HG02642 (cell line): ENCODE results near the gene KMT2B.
"Not testable (repeated sequence)": the region's sequence is repeated elsewhere in the genome, so short reads cannot be mapped to it uniquely, and the experiment has no call there.

ENCODE experiments used
- ATAC-seq: cut with Tn5 transposase; IDR thresholded peaks from one replicate; pipeline ENCODE4 v1.9.1; 2021; ENCODE audit warnings: mild to moderate bottlenecking; ENCODE audit not compliant: unreplicated experiment, poor library complexity

Gene KMT2B, protein sequence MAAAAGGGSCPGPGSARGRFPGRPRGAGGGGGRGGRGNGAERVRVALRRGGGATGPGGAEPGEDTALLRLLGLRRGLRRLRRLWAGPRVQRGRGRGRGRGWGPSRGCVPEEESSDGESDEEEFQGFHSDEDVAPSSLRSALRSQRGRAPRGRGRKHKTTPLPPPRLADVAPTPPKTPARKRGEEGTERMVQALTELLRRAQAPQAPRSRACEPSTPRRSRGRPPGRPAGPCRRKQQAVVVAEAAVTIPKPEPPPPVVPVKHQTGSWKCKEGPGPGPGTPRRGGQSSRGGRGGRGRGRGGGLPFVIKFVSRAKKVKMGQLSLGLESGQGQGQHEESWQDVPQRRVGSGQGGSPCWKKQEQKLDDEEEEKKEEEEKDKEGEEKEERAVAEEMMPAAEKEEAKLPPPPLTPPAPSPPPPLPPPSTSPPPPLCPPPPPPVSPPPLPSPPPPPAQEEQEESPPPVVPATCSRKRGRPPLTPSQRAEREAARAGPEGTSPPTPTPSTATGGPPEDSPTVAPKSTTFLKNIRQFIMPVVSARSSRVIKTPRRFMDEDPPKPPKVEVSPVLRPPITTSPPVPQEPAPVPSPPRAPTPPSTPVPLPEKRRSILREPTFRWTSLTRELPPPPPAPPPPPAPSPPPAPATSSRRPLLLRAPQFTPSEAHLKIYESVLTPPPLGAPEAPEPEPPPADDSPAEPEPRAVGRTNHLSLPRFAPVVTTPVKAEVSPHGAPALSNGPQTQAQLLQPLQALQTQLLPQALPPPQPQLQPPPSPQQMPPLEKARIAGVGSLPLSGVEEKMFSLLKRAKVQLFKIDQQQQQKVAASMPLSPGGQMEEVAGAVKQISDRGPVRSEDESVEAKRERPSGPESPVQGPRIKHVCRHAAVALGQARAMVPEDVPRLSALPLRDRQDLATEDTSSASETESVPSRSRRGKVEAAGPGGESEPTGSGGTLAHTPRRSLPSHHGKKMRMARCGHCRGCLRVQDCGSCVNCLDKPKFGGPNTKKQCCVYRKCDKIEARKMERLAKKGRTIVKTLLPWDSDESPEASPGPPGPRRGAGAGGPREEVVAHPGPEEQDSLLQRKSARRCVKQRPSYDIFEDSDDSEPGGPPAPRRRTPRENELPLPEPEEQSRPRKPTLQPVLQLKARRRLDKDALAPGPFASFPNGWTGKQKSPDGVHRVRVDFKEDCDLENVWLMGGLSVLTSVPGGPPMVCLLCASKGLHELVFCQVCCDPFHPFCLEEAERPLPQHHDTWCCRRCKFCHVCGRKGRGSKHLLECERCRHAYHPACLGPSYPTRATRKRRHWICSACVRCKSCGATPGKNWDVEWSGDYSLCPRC (N-terminal part only)

DNA sequence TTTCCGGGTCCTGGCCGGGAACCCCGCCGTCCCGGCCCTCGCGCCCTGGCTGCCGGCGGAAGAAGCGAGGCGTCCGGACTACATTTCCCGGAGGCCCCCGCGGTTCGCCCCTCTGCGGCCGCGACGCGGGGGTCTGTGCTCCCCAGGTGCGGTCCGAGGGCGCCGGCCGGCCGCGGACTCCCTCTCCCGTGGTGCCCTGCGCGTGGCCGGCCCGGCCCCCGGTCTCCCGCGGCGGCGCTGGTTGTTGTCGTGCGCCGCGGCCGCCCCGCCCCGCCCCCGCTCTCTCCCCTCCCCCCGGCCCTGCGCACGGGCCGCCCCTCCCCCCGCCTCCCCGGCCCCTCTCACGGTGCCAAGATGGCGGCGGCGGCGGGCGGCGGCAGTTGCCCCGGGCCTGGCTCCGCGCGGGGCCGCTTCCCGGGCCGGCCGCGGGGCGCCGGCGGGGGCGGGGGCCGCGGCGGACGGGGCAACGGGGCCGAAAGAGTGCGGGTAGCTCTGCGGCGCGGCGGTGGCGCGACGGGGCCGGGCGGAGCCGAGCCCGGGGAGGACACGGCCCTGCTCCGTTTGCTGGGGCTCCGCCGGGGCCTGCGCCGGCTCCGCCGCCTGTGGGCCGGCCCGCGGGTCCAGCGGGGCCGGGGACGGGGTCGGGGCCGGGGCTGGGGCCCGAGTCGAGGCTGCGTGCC is at the start of gene KMT2B:
Gene KMT2B (plus strand): TSS at position 339 of the 680 bp plus-strand sequence. CDS start 16 bp downstream, at position 355.
- no peak for ATAC-seq

DNA sequence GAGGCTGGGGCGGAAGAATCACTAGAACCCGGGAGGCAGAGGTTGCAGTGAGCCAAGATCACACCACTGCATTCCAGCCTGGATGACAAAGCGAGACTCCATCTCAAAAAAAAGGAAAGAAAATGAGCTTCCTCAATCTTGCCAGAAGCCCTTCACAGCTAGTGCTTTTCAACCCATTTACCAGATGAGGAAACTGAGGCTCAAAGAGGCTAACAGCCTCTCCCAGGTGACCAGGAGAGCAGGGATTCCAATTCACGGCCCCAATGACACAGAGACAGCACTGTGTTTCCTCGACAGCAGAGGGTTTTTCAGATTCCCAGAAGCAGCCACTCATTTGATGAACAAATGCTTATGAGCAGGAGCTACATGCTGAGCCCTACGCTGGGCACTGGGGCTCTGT is 48.2 kb upstream of the KMT2B start:
- ATAC-seq, result no peak

DNA sequence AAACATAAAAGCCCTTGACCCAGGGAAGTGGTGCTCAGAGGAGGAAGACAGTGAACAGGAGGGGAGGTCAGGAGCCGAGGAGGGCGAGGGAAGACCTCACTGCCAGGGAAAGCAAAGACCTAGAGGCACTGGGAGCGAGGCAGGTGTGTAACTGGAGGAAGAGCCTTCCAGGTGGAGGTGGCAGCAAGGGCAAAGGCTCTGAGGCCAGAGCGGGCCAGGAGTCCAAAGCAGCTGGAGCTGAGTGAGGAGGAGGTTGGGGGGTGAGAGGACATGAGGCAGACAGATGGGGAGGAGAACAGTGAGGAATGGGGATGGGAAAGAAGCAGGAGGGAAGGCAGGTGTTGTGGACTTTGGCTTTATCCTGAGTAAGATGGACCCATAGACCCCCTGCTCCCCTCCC is 47.8 kb upstream of the KMT2B start:
- ATAC-seq, result no peak

DNA sequence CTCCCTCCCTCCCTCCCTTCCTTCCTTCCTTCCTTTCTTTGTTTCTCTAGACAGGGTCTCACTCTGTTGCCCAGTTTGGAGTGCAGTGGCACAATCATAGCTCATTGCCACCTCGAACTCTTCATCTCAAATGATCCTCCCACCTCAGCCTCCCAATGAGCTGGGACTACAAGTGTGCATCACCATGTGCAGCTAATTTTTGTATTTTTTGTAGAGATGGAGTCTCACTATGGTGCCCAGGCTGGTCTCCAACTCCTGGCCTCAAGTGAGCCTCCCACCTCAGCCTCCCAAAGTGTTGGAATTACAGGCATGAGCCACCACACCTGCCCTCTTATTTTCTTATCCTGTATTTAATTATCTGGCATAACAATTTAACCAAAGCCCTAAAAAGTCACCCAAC is 47.1 kb upstream of the KMT2B start:
- ATAC-seq, result no peak

DNA sequence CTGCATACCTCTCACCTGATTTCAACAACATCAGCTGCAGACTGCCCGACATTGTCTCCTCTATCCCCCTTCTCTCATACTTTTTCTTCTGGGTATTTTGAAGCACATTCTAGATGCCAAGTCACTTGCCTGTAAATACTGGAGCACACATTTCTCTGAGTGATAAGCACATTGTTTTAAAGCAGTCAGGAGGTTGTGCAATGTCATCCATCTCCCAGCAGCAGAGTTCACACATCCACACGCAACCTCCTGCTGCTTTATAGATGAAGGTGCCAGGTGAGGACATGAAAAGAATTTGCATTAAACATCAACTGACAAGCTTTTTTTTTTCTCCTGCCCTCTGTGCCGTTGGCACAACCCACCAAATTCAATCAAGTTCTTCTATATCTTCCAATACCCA is 46.0 kb upstream of the KMT2B start:
- ATAC-seq, result no peak

DNA sequence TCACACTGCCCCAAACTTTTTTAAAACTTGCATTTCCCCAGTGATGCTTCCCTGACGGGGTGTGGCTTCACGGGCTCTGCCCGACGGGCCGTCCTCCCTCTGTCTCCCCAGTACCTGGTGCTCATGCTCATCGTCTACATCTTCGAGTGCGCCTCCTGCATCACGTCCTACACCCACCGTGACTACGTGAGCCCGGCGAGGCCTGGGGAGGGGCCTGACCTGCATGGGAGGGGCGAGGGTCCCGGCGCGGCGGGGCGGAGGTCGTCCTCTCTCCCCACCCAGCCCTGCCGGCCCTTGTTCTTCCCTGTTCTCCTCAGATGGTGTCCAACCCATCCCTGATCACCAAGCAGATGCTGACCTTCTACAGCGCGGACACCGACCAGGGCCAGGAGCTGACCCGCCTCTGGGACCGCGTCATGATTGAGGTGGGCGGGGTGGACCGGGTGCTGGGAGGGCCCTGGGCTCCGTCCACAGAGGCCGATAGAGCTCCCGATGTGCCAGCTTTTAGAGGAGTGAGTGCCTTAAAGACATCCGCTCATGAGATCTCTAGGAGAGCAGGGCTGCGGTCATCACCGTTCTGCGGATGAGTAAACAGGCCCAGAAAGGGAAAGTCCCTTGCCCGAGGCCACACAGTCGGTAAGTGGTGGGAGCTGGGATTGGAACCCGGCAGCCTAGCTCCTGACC is 44.5 kb upstream of the KMT2B start:
- ATAC-seq, result no peak

DNA sequence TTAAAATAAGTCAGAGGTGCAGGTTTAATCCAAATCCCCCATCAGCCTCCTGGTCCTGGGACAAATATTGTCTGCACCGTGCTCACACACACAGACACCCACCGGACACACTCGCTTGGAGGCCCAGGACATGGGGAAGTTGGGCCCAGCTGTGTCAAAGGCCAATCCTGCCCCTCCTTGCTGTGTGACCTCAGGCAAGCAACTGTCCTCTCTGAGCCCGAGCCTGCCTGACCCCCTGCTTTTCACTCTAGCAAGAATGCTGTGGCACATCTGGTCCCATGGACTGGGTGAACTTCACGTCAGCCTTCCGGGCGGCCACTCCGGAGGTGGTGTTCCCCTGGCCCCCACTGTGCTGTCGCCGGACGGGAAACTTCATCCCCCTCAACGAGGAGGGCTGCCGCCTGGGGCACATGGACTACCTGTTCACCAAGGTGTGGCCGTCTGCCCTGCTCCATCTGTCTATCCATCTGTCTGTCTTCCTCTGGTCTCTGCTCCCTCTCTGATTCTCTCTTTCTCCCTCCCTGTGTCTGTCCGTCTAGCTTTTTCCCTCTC is 42.1 kb upstream of the KMT2B start:
- ATAC-seq, result no peak

DNA sequence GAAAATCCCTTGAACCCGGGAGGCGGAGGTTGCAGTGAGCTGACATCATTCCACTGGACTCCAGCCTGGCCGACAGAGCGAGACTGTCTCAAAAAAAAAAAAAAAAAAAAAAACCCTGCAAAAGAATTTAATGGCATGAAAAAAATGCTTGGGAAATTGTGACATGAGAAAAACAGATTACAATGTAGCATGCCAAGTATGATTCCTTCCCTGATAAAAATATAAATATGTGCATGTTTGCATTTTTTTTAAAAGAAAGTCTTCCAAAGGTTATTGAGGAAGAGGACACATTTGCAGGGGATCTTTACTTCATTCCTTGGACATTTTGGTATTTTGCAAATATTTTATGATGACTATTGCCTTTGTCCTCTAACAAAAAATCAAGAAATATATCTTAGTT is 28.0 kb upstream of the KMT2B start:
- ATAC-seq, result no peak

DNA sequence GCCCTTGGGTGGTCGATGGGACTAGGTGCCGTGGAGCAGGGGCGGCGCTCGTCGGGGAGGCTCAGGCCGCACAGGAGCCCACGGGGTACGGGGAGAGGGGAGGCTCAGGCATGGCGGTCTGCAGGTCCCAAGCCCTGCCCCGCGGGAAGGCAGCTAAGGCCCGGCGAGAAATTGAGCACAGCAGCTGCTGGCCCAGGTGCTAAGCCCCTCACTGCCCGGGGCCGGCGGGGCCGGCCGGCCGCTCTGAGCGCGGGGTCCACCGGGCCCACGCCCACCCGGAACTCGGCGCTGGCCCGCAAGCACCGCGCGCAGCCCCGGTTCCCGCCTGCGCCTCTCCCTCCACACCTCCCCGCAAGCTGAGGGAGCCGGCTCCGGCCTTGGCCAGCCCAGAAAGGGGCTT is 26.7 kb upstream of the KMT2B start:
- ATAC-seq, result not testable (repeated sequence)

DNA sequence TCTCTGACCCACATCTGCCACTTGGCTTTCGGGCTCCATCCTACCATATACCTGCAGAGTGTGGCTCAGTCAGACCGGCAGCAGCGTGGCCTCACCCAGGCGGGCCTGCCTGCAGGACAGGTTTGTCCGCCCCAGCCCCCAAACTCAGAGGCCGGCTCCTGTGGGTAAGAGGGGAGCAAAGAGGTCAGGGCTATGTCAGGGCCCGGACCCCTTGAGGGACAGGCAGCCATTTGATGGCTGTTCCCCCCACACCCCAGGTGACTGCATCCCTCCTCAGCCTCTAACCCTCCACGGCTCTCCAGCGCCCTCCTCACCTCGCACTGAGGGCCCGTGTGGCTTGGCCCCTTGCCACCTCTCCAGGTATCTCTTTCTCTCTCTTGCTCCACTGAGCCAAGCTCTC is 25.8 kb upstream of the KMT2B start:
- ATAC-seq, result no peak

DNA sequence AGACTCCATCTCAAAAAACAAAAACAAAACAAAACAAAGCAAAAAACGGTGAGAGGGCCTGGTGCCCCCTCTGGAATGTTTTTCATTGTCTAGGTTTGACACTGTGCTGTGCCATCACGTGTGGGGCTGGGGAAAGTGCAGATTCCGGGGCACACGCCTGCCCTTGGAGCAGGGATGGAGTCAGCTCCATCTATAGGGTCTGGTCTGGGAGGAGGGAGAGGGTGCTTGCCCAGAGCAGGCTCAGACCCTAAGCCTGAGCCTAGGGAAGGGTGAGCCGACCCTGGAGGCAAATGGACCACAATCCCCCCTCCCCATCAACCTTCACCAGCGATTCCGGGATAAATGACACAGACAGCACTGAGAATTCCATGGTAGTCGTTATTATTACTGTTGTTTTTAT is 24.4 kb upstream of the KMT2B start:
- ATAC-seq, result peak; percentile 10

DNA sequence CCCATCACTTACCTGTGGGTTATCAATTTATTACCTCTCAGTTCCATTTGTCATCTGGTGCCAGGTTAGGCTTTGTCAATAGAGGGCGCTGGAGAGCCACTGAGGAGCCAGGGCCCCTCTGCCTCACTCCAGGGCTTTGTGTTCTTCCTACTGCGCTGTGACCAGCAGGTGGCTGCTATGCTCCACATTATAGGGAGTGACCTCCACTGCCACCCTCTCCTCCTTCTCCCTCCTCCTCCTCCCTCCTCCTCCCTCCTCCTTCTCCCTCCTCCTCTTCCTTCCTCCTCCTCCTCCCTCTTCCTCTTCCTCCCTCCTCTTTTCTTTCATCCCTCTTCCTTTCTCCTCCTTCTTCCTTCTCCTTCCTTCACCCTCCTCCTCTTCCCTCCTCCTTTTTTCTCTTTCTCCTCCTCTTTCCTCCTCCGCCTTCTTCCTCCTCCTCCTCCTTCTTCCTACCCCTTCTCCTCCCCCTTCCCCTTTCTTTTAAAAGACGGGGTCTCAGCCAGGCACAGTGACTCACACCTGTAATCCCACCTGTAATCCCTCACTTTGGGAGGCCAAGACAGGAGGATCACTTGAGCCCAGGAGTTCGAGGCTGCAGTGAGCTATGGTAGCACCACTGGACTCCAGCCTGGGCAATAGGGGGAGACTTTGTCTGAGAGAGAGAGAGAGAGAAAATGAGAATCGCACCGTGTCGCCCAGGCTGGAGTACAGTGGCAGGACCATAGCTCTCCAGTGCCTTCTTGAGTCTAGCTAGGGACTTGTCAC is 23.8 kb upstream of the KMT2B start:
- ATAC-seq, result peak; percentile 84

DNA sequence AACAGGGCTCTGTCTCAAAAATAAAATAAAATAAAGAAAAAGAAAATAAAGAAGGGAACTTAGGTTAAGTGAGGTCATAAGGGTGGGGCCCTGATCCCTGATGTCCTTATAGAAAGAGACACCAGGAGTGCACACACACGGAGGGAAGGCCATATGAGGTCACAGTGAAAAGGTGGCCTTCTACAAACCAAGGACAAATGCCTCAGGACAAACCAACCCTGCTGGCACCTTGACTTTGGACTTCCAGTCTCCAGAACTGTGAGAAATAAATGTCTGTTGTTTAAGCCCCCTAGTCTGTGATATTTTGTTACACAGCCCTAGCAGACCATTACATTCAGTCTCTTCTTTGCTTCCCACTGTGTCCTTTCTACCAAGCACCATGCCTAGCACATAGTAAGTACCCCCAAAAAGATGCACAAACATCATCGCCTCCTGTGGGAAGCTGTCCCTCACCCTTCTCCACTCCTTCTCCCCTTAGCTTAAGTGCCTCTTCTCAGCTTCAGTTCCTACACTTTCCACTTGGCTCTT is 21.8 kb upstream of the KMT2B start:
- ATAC-seq, result no peak

DNA sequence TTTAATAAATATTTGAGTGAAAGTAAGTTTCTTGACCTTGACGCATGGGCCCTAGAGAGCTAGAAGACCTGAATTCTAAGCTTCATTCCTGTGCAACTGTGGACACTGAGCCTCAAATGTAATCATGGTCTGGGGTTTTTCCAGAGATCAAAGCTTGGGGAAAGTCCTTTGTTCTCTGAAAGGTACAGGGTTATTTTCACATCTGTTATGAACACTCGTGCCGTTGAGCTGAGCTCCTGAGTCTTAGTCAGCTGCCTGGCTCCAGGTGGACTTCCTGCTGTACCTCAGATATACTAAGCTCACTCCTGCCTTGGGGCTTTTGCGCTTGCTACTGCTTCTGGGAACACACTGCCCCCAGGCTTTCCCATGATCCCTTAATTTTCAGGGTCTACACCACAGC is 21.0 kb upstream of the KMT2B start:
- ATAC-seq, result no peak

DNA sequence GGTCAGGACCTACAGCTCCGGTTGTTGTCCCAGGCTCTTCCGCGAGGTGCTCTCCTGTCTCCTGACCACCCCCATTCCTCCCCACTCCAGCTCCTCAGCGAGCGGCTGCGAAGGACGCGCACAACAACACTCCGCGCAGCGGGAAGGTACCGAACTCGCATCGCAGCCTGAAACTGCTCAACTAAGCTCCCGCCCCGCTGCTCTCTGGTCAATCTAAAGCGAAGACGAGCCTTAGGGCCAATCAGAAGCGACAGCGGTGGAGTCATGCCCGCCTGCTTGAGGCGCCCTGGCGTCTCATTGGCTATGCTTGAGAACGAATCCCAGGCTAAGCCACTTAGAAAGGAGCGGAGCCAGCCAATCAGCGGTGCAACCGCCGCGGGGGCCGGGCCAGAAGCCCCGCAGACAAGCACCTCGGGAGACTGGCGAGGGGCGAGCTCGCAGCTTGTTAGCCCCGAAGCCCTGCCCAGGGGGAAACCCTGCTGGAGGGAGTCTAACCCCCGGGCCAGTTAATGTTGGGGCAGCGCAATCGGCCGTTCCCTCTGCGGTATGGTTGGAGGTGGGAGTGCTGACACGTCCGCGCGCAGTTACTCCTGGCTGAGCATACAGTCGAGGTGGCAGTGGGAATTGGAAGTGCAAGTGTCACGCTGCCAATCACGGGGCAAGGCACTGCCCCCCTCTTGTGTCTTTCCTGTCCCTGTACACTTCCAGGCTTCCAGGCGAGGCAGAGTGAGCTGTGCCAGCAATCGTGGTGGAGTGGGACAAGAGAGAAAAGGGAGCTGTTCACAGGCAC is 15.4 kb upstream of the KMT2B start:
- peak; percentile 95 for ATAC-seq

DNA sequence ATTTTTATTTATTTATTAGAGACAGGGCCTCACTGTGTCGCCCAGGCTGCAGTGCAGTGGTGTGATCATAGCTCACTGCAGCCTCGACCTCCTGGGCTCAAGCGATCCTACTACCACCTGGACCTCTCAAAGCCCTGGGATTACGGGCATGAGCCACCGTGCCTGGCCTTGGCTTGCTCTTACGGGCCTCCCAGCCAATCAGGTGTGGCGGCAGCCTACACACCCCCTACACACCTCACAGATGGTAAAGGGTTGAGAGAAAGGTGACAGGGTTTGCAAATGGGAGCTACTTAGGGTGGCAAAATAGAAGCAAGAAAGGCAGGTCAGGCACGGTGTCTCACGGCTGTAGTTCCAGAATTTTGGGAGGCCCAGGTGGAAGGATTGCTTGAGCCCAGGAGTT is 14.5 kb upstream of the KMT2B start:
- no peak for ATAC-seq

DNA sequence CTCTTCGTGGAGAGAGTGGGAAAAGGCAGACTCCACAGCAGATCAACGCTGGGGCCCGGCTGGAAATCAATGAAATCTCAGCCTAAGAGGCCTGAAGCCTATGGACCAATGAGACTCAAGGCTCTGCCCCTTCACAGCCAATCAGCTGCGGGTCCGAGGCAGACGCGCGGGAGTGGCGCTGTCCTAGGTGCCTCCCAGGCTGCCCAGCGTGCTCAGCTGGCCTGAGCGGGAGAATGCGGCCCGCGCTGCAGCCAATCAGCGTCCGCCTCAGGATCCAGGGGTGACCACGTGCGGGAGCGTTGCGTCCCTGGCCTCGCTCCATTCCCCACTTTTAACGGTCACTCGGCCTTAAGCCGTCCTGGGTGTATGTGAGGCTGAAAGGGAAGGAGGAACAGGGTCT is 13.6 kb upstream of the KMT2B start, which contains the start of gene ZBTB32:
Gene ZBTB32 (plus strand): TSS at position 341 of the 400 bp plus-strand sequence. CDS start 10,069 bp downstream, outside the sequence.
- no peak for ATAC-seq
